Measurements from ENCODE around the gene TMEM179B.
"Not testable (repeated sequence)": the region's sequence is repeated elsewhere in the genome, so short reads cannot be mapped to it uniquely, and the experiment has no call there.

Gene TMEM179B

GRCh38 chr11:62787005-62787759, at the start of gene TMEM179B:
TSS of gene TMEM179B (plus strand) at chr11:62787402. CDS start at chr11:62787432, 30 bp downstream.
- peak; percentile 97 to 98 for DNase-seq (ENCODE audit: low read depth in 2 of 2)

- no peak for DNase-seq (ENCODE audit: low read depth in 2 of 2)
Observed at GRCh38 chr11:62747475-62748160, 39.6 kb upstream of the TMEM179B start.

GRCh38 chr11:62749931-62750330, 37.3 kb upstream of the TMEM179B start:
- DNase-seq (ENCODE audit: low read depth in 2 of 2), result not testable (repeated sequence)

GRCh38 chr11:62752177-62752785, 34.9 kb upstream of the TMEM179B start:
- no peak for DNase-seq (ENCODE audit: low read depth in 2 of 2)

GRCh38 chr11:62752994-62753735, 34.0 kb upstream of the TMEM179B start:
- no peak for DNase-seq (ENCODE audit: low read depth in 2 of 2)

- peak; percentile 94 to 96 for DNase-seq (ENCODE audit: low read depth in 2 of 2)
Observed at GRCh38 chr11:62753736-62754603, 33.2 kb upstream of the TMEM179B start, which contains the start of gene ZBTB3. TSS of gene ZBTB3 (minus strand) at chr11:62754160. CDS start at chr11:62753664, 496 bp downstream.

GRCh38 chr11:62755086-62755615, 32.1 kb upstream of the TMEM179B start:
- no peak for DNase-seq (ENCODE audit: low read depth in 2 of 2)

- no peak for DNase-seq (ENCODE audit: low read depth in 2 of 2)
Observed at GRCh38 chr11:62757846-62758788, 29.1 kb upstream of the TMEM179B start.

GRCh38 chr11:62760867-62761227, 26.4 kb upstream of the TMEM179B start:
- peak in 1 of 2 experiments; percentile 9 for DNase-seq (ENCODE audit: low read depth in 2 of 2)

- no peak for DNase-seq (ENCODE audit: low read depth in 2 of 2)
Observed at GRCh38 chr11:62770778-62771143, 16.4 kb upstream of the TMEM179B start.

GRCh38 chr11:62771144-62772021, 15.8 kb upstream of the TMEM179B start, which contains the start of gene TAF6L:
TSS of gene TAF6L (plus strand) at chr11:62771396. CDS start at chr11:62775784, 4,388 bp downstream.
- DNase-seq (ENCODE audit: low read depth in 2 of 2), result peak; percentile 88 to 97

GRCh38 chr11:62774407-62774806, 12.8 kb upstream of the TMEM179B start:
- DNase-seq (ENCODE audit: low read depth in 2 of 2), result no peak

- no peak for DNase-seq (ENCODE audit: low read depth in 2 of 2)
Observed at GRCh38 chr11:62775646-62776045, 11.6 kb upstream of the TMEM179B start.

GRCh38 chr11:62777389-62777788, 9.8 kb upstream of the TMEM179B start:
- DNase-seq (ENCODE audit: low read depth in 2 of 2), result no peak

GRCh38 chr11:62778441-62778840, 8.8 kb upstream of the TMEM179B start:
- DNase-seq (ENCODE audit: low read depth in 2 of 2), result no peak

GRCh38 chr11:62782753-62783152, 4.4 kb upstream of the TMEM179B start:
- DNase-seq (ENCODE audit: low read depth in 2 of 2), result no peak

- DNase-seq (ENCODE audit: low read depth in 2 of 2), result peak; percentile 69 to 81
Observed at GRCh38 chr11:62786318-62787004, 741 bp upstream of the TMEM179B start.

GRCh38 chr11:62788991-62789390, 1.8 kb downstream of the TMEM179B start:
- no peak for DNase-seq (ENCODE audit: low read depth in 2 of 2)

Data from stimulated activated CD4-positive, alpha-beta T cell treated with anti-CD3 and anti-CD28 coated beads, Interleukin-12 subunit alpha, Interleukin-12 subunit beta, amount 100 ng/mL, for 24 hours (primary cell).